CD4-positive, alpha-beta T cell treated with Interleukin-6 at 100 ng/mL for 8 hours (primary cell): ENCODE data around the gene VTA1.
"Not testable (repeated sequence)": the region's sequence is repeated elsewhere in the genome, so short reads cannot be mapped to it uniquely, and the experiment has no call there.

Experiments used
- DNase-seq: peaks from one replicate; pipeline ENCODE4 v3.0.0-alpha.2; 2020; ENCODE audit warnings: mixed read lengths, low spot score

Gene VTA1

GRCh38 chr6:142172758-142173157 lies 25.7 kb downstream of the VTA1 start:
- DNase-seq, result no peak

- no peak for DNase-seq
These were observed 26.9 kb downstream of the VTA1 start for GRCh38 chr6:142173980-142174379.

DNA sequence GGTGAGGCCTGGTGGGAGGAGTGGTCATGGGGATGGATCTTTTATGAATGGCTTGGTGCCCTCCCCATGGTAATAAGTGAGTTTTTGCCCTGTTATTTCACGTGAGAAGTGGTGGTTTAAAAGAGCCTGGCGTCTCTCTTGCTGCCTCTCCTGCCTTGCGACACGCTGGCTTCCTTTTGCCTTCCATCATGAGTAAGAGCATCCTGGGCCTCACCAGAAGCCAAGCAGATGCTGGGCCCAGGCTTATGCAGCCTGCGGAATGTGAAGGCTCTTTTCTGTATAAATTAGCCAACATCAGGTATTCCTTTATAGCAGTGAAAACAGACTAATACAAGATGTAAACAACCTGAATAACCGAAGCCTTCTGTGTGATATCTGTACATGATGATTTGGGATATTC lies 27.6 kb downstream of the VTA1 start:
- no peak for DNase-seq

DNA sequence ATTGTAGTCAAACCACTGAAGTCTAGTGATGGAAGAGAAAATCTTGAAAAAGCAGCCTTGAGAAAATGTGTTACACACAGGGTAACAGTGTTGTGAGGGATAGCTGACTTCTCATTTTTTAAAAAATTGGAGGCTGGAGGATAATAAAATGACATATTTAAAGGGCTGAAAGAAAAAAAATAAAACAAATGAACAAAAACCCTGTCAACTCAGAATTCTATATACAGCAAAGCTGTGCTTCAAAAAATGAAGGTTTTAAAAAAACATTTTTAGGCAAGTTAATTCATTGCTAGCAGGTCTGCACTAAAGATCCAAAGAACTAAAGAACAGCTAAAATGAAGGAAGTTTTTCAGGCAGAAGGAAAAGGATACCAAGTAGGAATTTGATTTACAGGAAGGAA lies 31.1 kb downstream of the VTA1 start:
- no peak for DNase-seq

- DNase-seq, result no peak
These were observed 34.9 kb downstream of the VTA1 start for GRCh38 chr6:142182004-142182403.

- DNase-seq, result no peak
These were observed 36.3 kb downstream of the VTA1 start for GRCh38 chr6:142183351-142183750.

GRCh38 chr6:142184307-142184706 lies 37.2 kb downstream of the VTA1 start:
- DNase-seq, result no peak

DNA sequence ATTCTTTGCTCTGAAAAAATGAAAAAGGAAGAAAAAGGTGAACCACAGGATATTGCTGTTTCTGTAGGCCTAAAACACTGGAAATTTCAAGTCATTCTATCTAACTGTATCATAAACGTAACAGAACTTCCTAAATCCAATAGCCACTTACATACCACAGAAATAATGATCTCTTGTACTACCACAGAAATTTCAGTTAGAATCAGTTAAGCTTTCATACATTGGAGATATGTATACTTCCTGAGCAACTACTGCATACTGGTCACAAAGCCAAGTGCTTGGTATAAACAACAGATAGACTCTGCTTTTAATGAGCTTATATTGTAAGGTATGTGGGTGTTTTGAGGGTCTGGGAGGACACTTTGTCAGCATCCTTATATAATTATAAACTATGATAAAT lies 38.6 kb downstream of the VTA1 start:
- DNase-seq, result no peak

- no peak for DNase-seq
These were observed 40.1 kb downstream of the VTA1 start for GRCh38 chr6:142187209-142187608.

GRCh38 chr6:142188341-142188740 lies 41.3 kb downstream of the VTA1 start:
- DNase-seq, result not testable (repeated sequence)

- DNase-seq, result no peak
These were observed 42.0 kb downstream of the VTA1 start for GRCh38 chr6:142189057-142189456.

GRCh38 chr6:142192343-142192742 lies 45.3 kb downstream of the VTA1 start:
- no peak for DNase-seq

DNA sequence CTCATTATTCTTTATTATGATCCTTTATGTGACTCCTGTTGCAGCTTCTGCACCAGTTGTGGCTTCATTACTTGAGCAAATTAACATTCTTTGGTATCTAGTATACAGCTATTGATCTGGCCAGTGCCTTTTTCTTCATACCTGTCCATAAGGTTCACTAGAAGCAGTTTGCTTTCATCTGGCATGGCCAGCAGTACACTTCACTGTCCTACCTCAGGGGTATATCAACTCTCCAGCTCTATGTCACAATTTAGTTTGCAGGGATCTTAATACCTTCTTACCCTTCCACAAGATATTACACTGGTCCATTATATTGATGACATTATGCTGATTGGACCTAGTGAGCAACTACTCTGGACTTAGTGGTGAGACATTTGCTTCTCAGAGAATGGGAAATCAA lies 46.6 kb downstream of the VTA1 start:
- no peak for DNase-seq

GRCh38 chr6:142195862-142196541 lies 48.9 kb downstream of the VTA1 start:
- no peak for DNase-seq

GRCh38 chr6:142200846-142201628 lies 54.0 kb downstream of the VTA1 start:
- DNase-seq, result no peak

- DNase-seq, result peak; percentile 27
These were observed 60.3 kb downstream of the VTA1 start for GRCh38 chr6:142207265-142207877.

GRCh38 chr6:142210606-142211005 lies 63.5 kb downstream of the VTA1 start:
- DNase-seq, result no peak

GRCh38 chr6:142213402-142213801 lies 66.3 kb downstream of the VTA1 start:
- no peak for DNase-seq

GRCh38 chr6:142218446-142218845 lies 71.4 kb downstream of the VTA1 start:
- no peak for DNase-seq

GRCh38 chr6:142222022-142222421 lies 75.0 kb downstream of the VTA1 start:
- no peak for DNase-seq

DNA sequence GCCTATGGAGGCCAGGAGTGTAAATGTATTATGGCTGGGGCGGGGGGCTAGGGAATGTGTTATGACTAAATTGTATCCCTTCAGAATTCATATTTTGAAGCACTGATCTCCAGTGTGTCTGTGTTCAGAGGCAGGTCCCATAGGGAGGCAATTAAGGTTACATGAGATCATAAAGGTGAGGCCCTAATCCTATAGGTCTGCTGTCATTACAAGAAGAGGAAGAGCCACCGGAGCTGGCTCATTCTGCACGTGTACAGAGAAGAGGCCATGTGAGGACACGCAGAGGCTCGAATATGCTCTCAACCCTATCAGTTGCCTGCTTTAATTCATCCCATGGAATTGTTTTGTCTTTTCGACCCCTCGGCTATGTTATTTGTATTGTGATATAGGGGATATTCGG lies 76.9 kb downstream of the VTA1 start:
- DNase-seq, result no peak

DNA sequence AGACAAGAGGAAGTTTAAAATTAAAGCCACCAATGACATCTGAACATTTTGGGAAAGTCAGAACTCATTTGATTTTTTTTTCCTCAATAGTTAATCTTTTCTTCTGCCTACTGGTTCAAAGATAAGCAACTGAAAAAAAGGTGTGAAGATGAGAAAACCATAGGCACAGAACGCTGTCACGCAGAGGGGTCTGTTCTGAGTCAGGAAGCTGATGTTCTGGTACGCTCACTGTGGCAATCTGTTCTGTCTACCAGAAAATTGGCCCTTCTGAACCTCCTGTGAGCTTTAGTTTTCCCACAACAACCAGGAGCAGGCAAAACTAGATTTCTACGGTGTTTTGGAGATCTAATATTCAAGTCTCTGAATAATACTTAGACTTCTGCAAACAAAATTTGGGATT lies 78.1 kb downstream of the VTA1 start:
- no peak for DNase-seq

- DNase-seq, result no peak
These were observed 78.5 kb downstream of the VTA1 start for GRCh38 chr6:142225552-142225951.
